GM18498 (cell line): ENCODE measurements around the gene IQGAP3.
"Not testable (repeated sequence)": the region's sequence is repeated elsewhere in the genome, so short reads cannot be mapped to it uniquely, and the experiment has no call there.

Experiments used
- ATAC-seq: cut with Tn5 transposase; IDR thresholded peaks from one replicate; pipeline ENCODE4 v1.9.1; 2021; ENCODE audit warnings: mild to moderate bottlenecking, moderate library complexity; ENCODE audit not compliant: unreplicated experiment

The IQGAP3 gene

DNA sequence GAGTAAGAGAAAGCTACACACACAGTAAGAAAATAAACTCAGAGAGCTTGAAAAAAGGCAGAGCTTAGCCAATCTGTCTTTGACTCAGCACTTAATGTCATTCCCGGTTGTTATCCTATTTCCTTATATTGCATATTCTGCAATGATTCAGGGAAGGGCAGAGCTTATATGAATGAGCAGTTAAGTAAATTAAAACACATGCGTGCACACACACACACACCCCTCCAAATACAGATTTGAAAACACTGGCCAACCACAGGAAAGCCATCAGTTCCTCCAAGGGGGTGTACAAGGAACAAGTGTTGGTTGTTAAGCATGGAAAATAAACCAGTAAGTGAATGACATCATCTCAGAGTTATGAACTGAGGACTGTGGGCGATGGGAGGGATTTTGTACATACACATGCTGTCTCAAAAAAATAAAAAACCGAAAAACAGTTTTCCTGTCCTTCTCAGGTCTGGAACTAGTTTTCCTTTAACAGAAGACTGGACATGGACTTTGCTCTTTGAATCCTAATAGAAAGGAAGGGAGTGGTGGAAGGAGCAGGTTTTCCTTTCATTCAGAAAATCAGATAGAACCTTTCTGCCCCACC lies 1.0 kb downstream of the IQGAP3 start:
- no peak for ATAC-seq

- ATAC-seq = no peak
These were observed 5.9 kb downstream of the IQGAP3 start for GRCh38 chr1:156566436-156566835.

DNA sequence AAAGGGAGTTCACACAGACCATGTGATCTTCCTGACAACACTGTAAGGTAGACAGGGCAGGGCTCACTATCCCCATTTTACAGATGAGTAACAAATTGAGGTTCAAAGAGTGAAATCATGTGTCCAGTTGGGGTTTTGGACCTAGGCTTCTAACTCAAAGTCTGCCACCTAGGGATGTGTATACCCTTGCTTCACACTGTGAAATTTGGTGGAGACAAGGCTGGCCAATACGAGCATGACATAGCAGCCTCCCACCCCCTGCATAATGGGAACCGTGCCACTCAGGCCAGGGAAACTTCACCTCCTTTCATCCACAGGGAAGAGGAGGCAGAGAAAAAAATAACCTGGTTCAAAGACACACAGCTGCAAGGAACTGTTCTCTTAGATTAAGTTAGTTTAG lies 6.8 kb downstream of the IQGAP3 start:
- no peak for ATAC-seq

- no peak for ATAC-seq
These were observed 11.7 kb downstream of the IQGAP3 start for GRCh38 chr1:156560585-156561163.

DNA sequence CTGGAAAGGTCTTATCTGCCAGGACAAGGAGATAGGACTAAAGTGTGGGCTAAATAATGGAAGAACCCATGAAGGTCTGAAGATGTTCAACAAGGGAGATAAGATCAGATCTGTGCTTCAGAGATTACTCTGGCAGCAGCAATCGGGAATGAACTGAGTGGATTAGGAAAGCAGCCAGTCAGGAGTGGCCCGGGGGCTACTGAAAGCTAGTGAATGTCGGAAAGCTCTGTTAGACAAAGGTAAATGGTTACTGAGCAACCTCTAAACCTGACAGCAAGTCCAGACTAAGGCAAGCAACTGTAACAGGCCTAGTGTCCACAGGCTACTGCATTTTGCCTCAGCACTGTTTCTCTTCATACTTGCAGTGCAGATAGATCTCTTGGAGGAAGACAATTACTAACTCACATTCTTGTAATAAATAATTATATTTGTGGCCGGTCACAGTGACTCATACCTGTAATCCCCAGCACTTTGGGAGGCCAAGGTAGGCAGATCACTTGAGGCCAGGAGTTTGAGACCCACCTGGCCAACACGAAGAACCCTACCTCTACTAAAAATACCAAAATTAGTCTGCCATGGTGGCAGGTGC lies 12.5 kb downstream of the IQGAP3 start:
- no peak for ATAC-seq

- no peak for ATAC-seq
These were observed 13.1 kb downstream of the IQGAP3 start for GRCh38 chr1:156559086-156559796.

GRCh38 chr1:156556354-156556753 lies 16.0 kb downstream of the IQGAP3 start:
- no peak for ATAC-seq

GRCh38 chr1:156555715-156556114 lies 16.6 kb downstream of the IQGAP3 start:
- no peak for ATAC-seq

DNA sequence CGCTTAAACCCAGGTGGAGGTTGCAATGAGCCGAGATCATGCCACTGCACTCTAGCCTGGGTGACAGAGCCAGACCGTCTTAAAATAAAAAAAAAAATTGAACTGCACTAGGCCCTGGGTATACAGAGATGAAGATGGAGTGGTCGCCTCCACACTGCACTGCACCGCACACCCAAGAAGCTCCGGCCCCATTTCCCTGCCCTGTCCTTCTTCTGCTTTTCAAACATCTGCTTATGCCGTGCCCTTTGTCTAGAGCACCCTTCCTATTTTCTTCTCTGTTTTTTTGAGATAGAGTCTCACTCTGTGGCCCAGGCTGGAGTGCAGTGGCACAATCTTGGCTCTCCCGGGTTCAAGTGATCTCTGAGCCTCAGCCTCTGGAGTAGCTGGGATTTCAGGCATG lies 17.4 kb downstream of the IQGAP3 start:
- no peak for ATAC-seq

DNA sequence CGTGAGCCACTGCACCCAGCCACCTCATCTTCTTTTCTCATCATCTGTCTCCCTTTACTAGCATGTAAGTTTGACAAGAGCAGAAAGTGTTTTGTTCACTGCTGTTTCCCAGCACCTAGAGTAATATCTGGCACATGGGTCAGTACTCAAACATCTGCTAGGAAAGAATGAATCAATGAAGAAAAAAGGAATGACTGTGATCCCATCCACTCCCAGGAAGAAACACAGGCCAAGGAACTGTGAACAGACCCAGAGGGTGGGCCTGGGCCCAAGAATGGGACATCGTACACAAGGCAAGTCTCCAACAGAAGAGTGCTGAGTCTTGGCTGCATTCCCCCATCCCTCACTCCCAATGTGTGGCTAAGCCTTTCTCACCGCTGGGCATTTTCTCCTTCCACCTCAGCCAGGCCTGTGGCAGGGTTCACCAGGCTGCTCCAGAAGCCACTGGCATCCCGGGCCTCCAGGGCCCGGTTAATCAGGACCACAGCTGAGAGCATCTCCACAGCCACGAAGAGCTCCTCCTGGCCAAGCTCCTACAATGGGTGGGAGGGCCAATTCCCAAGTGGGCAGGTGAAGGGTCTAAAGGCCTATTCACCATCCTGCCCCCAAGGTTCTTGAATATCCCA lies 18.4 kb downstream of the IQGAP3 start:
- no peak for ATAC-seq

- ATAC-seq = not testable (repeated sequence)
These were observed 19.4 kb downstream of the IQGAP3 start for GRCh38 chr1:156552937-156553336.

- ATAC-seq = no peak
These were observed 19.8 kb downstream of the IQGAP3 start for GRCh38 chr1:156552518-156552917.

DNA sequence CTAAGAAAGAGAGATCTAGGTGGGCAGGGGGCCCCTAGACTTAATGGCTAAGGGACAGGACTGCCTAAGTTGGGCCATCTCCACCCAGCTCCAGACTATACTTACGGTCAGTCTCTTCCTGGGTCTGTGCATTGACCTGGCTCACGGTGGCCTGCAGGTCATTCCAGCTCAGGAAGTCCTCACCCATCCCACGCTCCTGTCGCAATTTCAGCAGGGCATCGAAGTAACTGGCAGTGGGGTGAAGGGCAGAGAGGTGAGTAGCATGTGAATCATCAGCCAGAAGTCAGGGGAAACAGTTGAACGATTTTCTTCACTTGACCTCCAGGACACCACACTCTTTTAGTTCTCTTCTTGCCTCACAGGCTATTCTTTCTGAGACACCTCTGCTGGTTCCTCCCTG lies 20.5 kb downstream of the IQGAP3 start:
- ATAC-seq = no peak

- ATAC-seq = no peak
These were observed 21.2 kb downstream of the IQGAP3 start for GRCh38 chr1:156551066-156551643.

DNA sequence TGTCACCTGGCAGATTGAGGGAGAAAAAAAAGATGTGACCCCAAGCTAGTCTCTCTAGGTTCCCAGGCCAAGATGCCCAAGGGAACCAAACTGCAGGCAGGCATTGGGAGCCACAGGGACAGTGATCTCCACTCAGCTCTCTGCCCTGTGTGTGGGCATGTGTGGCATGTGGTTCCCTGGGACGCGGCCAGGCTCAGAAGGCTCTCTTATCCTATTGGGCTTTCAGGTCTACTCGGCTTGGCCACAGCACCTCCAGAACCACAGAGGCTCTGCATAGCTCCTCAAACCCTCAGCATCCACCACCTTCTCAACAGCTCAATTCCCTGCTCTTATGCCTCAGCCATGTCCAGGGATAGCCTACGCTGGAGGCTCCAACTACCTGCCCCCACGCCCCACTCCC lies 22.0 kb downstream of the IQGAP3 start:
- ATAC-seq = no peak

DNA sequence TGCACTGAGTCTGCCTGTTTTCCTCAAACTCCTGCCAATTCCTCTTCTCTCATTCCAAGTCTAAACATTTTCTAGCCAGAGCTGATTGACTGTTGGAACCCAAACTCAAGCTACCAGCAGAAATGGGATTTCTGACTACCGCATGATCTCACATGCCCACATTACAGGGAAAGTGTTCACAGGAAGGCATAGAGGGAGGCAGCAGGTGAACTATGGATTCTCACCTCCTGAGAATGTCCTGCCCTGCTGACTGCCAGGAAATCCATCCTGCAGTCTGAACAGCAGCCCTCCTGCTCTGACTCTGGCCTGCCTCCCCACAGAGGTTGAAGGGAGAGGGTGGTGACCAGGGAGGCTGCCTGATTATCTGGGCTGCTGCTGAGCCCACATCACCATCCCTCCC lies 22.5 kb downstream of the IQGAP3 start:
- ATAC-seq = no peak

- no peak for ATAC-seq
These were observed 23.0 kb downstream of the IQGAP3 start for GRCh38 chr1:156549390-156549789.

DNA sequence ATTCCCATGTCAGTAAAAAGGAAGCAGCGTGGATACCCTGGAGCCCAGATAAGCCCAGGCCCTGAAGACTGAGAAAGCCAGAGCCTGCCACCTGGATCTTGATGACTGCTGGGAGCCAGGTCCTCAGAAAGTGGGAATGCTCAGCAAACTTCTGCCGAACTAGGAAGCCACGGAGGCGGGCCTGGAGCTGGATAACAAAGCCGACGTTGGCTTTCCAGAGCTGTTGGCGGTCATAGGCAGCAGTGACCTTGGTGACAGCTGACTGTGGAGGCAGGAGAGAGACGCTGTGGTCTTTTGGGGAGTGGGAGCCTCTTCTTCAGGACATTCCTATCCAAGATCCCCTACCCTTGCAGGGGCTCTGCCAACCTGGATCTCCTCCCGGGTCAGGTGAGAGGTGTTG lies 24.4 kb downstream of the IQGAP3 start:
- no peak for ATAC-seq

DNA sequence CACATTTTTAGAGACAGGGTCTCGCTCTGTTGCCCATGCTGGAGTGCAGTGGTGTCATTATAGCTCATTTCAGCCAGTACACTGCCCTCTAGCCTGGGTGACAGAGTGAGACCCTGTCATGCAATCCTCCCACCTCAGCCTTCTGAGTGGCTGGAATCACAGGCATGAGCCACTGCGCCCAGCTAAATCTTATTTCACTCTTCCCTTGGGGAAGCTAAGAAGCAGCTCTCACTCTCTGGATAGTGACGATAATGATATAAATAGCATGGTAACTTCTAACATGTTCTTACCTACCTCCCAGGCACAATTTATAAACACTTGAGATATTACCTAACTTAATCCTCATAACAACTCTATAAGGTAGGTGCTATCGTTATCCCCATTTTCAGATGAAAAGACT lies 24.9 kb downstream of the IQGAP3 start:
- no peak for ATAC-seq

DNA sequence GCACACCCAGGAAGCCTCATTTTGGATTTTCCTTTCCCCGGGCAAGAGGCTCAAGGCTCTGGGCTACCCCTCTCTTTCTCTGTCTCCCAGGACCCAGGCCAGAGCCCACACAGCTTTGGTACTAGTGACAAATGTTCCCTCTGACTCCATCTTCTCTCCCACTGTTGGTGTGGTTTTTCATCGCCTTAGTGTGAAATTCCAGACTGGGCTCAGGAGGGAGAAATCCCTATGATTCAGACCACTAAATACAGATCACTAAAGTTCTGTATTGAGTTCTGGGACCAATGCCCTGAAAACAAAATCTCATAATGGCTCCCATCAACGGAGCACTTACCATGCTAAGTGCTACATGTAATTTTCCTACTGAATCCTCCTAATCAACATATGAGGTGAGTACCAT lies 26.1 kb downstream of the IQGAP3 start:
- no peak for ATAC-seq

GRCh38 chr1:156544592-156545102 lies 27.7 kb downstream of the IQGAP3 start:
- ATAC-seq = no peak
